ENCODE data around the gene PCLAF. TPM values are rescaled to one million over a fixed set of nuclear protein-coding genes. Genes with fewer than 3 reads are reported as not detected.

PCLAF gene
- total RNA-seq, 4 donors from 2014 or later: 2.5 to 13.1 (median 3.0) TPM

DNA sequence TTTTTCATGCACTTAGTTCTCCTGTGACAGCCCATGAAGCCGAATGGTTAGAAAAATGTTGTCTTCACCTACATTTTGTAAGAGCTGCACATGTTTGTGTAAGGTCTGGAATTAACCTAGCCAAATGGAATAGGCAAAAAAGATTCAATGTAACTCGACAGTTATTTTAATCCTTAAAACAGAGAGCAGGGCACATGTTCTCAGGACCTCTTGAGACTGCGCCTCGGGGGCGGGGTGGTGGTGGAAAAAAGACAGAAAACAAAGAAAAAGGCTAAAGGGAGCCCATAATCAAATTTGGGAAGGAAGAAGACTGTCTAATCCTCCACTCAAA lies 24.6 kb downstream of the PCLAF start:
- no peak for DNase-seq (ENCODE audit: low spot score in 2 of 2)
- H3K4me3 ChIP-seq: peak overlapping the region; percentile 87
- TF ChIP-seq, protein P1, sequence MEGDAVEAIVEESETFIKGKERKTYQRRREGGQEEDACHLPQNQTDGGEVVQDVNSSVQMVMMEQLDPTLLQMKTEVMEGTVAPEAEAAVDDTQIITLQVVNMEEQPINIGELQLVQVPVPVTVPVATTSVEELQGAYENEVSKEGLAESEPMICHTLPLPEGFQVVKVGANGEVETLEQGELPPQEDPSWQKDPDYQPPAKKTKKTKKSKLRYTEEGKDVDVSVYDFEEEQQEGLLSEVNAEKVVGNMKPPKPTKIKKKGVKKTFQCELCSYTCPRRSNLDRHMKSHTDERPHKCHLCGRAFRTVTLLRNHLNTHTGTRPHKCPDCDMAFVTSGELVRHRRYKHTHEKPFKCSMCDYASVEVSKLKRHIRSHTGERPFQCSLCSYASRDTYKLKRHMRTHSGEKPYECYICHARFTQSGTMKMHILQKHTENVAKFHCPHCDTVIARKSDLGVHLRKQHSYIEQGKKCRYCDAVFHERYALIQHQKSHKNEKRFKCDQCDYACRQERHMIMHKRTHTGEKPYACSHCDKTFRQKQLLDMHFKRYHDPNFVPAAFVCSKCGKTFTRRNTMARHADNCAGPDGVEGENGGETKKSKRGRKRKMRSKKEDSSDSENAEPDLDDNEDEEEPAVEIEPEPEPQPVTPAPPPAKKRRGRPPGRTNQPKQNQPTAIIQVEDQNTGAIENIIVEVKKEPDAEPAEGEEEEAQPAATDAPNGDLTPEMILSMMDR (IDR thresholded peaks at IDR 0.05): no peak
- no peak for TF ChIP-seq EP300 (IDR thresholded peaks at IDR 0.05)
- no peak for TF ChIP-seq POLR2A (IDR thresholded peaks at IDR 0.05)
- TF ChIP-seq POLR2AphosphoS5 (IDR thresholded peaks at IDR 0.05): no peak
- H3K4me1 ChIP-seq: peaks cover 10% of the 10 kb centered on the region
- H3K36me3 ChIP-seq: no peaks in the 10 kb centered on the region
- peak overlapping the region; percentile 83 for H3K27ac ChIP-seq
- H3K9me3 ChIP-seq: no peaks in the 10 kb centered on the region
- WGBS: 39% methylated on average over 5 of the region's 5 CpGs
- H3K27me3 ChIP-seq: no peaks in the 10 kb centered on the region

DNA sequence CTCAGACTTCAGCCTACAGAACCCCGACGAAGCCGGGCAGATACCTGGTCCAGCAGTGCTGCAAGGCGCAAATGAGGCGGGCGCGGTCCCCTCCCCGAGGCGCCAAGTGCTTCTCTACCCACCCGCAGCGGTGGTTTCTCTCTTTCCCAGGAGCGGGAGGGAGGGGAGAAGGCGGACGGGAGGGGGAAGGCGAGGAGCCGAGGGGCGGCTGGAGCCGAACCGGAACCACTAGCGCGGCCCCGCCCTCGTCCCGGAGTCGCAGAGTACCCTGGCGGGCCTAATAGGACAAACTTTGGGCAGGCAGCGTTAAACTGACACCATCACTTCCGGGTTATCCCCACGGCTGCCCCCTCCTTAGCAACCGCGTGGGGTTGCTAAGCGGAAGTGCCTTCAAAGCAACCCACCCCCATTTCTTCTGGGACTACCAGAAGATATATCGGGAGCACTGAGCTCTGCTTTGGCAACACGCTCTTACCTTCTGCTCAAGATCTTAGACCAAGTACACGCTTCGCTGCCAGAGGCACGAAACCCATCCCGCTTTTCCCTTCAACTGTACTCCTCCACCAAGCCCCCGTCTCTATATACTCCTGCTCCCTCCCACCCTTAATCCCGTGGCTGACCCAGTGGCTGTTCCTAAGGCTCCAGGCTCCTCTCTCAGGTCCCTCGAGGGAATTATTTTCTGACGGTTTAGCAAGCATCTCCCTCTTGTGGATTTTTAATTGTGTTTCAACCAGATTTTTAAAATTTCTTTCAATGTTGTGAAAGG lies 25.1 kb downstream of the PCLAF start, which contains the start of gene CSNK1G1:
Gene CSNK1G1, minus strand, starts transcription at position 230 of the 766 bp plus-strand sequence. CDS start 55,674 bp downstream, outside the sequence.
- under 1% methylated on average over 37 of the region's 42 CpGs for WGBS
- DNase-seq (ENCODE audit: low spot score in 2 of 2): peak; percentile 96 to 97
- H3K36me3 ChIP-seq: no peaks in the 10 kb centered on the region
- peak within 1 kb of the TSS; percentile 83 for H3K27ac ChIP-seq
- H3K4me3 ChIP-seq: peak within 1 kb of the TSS; percentile 87
- no peaks in the 10 kb centered on the region for H3K9me3 ChIP-seq
- H3K4me1 ChIP-seq: peaks cover 14% of the 10 kb centered on the region
- no peaks in the 10 kb centered on the region for H3K27me3 ChIP-seq
- TF ChIP-seq POLR2AphosphoS5 (IDR thresholded peaks at IDR 0.05): peak in 2 of 3 donors; percentile 31 to 34
- no peak for TF ChIP-seq POLR2A (IDR thresholded peaks at IDR 0.05)
- TF ChIP-seq, protein P1 (IDR thresholded peaks at IDR 0.05): peak; percentile 20 to 44

DNA sequence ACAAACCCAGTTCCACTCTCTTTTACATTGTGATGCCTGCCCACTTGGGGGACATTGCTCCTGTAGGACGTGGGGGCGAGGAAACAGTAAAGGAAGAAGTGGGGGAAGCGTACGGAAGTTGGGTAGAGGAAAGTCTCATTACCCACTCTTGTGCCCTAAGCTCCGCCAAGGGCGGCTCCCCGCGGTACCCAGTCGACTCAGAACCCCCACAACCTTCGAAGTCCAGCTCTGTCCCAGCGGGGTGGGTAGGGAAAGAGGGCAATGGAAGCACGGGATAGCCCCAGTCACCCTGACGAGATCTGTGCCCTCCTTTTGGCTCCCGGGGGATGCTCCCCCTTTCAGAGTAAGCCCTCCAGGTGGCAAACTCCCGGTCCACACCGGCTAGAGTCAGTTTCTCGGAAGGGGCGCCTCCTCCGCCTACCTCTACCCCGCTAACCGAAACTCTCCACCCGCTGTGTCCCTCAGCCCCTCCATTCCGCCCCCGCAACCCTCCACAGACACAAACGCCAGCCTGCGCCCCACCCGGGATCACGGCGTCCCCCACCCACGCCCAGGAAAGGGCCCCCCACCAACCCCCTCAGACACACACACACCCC lies 25.8 kb downstream of the PCLAF start:
- H3K27ac ChIP-seq: peak overlapping the region; percentile 83

DNA sequence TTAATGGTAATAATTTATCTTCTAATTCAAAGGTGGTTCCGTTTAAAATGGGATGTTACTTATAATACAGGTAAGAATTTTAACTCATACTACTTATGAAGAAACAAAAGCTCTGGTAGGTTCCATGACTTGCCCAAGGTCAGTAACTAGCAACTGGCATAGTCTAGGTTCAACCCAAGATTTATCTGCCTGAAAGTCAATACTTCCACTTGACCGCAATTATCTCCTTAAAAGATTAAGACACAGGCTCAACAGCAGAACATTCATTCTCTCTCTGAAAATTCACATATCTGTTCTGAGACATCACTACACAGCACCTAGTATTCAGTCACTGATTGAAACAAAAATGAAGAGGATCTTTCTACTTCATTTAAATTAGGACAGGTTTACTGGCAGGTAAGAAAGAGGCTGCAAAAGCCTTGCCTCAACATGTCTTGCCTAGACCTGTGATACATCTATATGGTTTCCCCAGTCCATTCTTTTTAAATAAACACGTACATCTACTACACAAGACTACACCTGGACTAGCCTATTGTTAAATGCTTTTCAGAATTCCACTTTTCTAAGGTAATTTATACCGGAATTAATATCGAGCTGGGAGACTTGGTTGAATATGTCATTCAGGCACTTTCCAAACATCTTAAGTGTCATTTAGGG lies 26.4 kb downstream of the PCLAF start:
- H3K36me3 ChIP-seq: no peaks in the 10 kb centered on the region
- peak overlapping the region; percentile 83 for H3K27ac ChIP-seq
- peaks cover 14% of the 10 kb centered on the region for H3K4me1 ChIP-seq
- peak overlapping the region; percentile 87 for H3K4me3 ChIP-seq
- WGBS: 16% methylated on average over 5 of the region's 5 CpGs
- H3K27me3 ChIP-seq: no peaks in the 10 kb centered on the region
- H3K9me3 ChIP-seq: no peaks in the 10 kb centered on the region
- TF ChIP-seq, protein P1 (IDR thresholded peaks at IDR 0.05): no peak
- no peak for TF ChIP-seq POLR2A (IDR thresholded peaks at IDR 0.05)
- TF ChIP-seq POLR2AphosphoS5 (IDR thresholded peaks at IDR 0.05): no peak
- TF ChIP-seq EP300 (IDR thresholded peaks at IDR 0.05): no peak
- no peak for DNase-seq (ENCODE audit: low spot score in 2 of 2)

More for the DNA sequence above, 25.8 kb downstream of the PCLAF start:
- no peaks in the 10 kb centered on the region for H3K9me3 ChIP-seq
- TF ChIP-seq, protein P1 (IDR thresholded peaks at IDR 0.05): no peak
- TF ChIP-seq EP300 (IDR thresholded peaks at IDR 0.05) (no peak), POLR2A (IDR thresholded peaks at IDR 0.05) (no peak), POLR2AphosphoS5 (IDR thresholded peaks at IDR 0.05) (no peak)
- H3K4me3 ChIP-seq: peak overlapping the region; percentile 87
- no peak for DNase-seq (ENCODE audit: low spot score in 2 of 2)
- 1% methylated on average over 30 of the region's 30 CpGs for WGBS
- no peaks in the 10 kb centered on the region for H3K27me3 ChIP-seq
- no peaks in the 10 kb centered on the region for H3K36me3 ChIP-seq
- peaks cover 14% of the 10 kb centered on the region for H3K4me1 ChIP-seq

DNA sequence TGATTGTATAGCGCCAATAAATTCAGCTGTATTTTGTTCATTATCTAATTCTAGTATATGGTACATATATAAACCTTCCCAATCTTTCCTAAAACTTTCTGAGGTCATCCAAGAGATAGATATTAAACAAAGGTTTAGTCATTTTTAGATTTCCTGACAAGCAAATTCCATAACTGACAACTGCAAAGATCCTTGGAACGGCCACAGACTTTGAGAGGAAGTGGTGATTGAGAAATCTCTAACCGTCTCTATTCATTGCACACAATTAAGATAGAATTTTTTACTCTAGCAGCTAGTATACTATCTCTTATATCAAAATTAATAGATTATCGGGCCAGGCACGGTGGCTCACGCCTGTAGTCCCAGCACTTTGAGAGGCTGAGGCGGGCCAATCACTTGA lies 30.0 kb downstream of the PCLAF start:
- no peak overlapping the region for H3K4me3 ChIP-seq
- H3K4me1 ChIP-seq: peaks cover 14% of the 10 kb centered on the region
- H3K27me3 ChIP-seq: no peaks in the 10 kb centered on the region
- DNase-seq (ENCODE audit: low spot score in 2 of 2): no peak
- peaks cover 9% of the 10 kb centered on the region for H3K36me3 ChIP-seq
- TF ChIP-seq POLR2A (IDR thresholded peaks at IDR 0.05) (no peak), POLR2AphosphoS5 (IDR thresholded peaks at IDR 0.05) (no peak), EP300 (IDR thresholded peaks at IDR 0.05) (no peak)
- TF ChIP-seq, protein P1 (IDR thresholded peaks at IDR 0.05): no peak
- H3K27ac ChIP-seq: no peak overlapping the region
- WGBS: 84% methylated on average over 7 of the region's 7 CpGs
- no peaks in the 10 kb centered on the region for H3K9me3 ChIP-seq
